Limb (tissue), 2 donors: ENCODE data around the gene BEST2.

Experiments used
- DNase-seq, 2 donors: peaks; one replicate each; pipeline ENCODE4 v3.0.0-alpha.2; 2016; ENCODE audit errors: extremely low spot score in 2 of 2

BEST2 gene

DNA sequence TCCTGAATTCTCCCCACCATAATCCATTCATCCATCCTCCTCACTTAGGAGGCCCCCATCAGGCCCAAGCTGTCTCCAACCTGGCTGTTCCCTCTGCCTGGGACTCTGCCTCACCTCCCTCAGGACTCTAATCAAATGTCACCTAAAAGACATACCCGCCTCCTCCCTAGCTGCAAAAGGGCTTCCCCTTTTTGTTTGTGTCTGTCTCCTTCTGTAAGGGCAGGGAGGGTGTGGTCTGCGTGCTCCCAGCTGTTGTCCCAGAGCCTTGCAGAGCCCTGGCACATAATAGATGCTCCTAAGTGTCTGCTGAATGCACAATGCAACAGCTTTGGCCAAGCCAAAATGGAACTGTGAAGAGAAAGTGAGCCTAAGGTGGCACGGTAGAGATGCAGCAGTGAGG, 21.5 kb upstream of the BEST2 start:
- no peak for DNase-seq

DNA sequence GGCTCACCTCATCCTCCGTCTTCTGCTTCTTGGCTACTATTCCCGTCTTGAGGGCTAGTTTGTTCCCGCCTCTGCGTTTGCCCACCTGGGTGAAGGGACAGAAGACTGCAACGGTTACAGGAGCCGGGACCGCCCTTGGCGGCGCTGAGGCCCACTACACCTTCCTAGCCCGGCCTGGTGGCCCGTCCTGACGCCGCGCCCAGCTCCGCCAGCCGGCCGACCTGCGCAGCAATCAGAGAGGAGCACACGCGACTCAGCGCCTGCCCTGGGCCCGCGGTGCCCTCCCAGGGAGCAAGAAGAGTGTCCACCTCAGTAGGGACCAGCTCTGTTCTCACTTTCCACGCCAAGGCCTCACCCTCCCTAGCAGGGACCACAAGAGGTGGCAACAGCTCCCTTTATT, 20.3 kb upstream of the BEST2 start:
- no peak for DNase-seq

DNA sequence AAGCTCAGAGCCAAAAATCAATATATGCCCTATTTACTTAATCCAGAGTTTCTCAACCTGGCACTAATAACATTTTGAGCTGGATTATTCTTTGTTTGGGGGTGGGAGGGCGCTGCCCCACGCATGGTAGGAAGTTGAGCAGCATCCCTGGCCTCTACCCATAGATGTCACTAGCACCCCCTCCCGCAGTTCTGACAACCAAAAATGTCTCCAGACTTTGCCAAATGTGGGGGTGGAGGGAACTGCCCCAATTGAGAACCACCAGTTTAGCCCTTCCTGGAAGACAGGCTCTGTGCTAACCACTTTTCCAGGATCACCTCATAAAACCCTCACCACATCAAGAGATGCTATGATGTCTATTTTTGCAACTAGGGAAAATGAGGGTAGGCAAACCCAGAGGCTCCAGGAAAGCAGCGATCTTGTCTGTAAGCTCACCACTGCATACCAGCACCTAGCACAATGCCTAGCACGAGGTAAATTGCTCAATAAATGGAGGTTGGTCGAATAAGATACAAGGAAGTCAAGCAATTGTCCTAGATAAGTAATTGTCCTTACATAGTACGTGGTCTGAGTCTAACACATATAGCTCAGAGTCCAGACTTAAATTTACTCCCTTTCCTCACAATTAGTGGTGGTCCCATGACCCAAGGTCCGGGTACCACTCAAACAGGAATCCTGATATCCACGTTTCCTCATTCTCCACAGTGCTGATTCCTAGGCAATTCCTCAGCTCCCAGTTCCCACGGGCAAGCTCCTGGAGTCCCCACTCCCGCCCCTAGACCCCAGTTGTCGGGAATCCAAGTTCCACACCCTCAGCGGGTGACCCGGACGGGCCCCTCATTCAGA, 18.0 kb upstream of the BEST2 start:
- DNase-seq = no peak

DNA sequence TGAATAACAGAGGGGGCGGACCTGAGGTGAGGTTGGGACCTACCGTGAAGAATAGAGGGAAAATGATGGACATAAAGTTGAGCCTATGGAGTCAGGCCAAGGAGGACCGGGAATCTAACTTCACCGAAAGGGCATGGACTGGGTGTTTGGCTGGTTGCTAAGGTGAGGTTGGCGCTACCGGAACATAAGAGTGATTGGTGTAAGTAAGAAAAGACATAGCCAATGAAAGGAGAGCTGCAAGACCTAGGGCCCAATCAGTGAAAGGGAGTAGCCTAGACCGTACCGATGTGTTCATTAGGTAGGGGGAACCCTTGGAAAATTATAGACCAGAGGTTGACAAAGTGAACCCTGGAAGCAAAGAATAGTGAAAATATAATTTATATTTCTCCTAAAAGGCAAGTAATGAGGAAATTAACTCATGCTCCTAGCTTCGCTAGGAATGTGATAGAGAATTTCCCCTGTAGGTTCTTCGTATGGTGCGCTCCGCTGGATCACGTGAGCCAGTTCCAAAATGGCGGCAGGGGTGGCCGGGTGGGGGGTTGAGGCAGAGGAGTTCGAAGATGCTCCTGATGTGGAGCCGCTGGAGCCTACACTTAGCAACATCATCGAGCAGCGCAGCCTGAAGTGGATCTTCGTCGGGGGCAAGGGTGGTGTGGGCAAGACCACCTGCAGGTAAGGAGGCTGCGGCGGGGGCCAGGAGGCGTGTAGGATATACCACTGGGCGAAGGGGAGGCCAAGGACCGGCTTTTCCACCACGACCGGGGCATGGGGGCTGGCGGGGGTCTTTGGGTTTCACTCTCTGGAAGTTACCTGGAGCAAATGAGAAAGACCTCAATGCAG, 14.4 kb upstream of the BEST2 start, which contains the start of gene GET3:
TSS of gene GET3 (plus strand) at position 503 of the 840 bp plus-strand sequence. CDS start at position 512, 9 bp downstream.
- peak; percentile 89 to 99 for DNase-seq

DNA sequence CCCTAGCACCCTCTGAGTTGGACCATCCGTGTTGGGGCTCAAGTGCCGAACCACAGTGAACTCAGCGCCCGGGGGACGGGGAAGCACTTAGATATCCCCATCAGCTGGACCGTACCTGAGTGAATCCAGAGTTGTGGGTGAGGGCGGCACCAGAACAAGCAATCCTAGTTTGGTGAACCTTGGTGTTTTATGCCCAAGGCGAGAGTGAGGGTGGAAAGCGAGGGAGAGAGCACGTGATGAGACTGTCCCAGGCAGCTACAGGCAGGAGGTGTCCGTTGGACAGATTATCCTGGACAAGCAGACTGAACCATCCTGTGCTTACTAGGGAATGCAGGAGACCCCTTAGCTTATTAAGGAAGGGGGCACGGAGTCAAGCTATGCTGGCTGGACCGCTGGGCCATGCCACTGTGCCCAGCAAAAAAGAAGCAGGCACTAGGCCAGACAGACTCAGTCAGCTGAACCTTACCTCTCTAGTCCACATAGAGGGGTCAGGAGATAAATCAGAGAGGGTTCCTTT, 13.7 kb upstream of the BEST2 start:
- DNase-seq = no peak

DNA sequence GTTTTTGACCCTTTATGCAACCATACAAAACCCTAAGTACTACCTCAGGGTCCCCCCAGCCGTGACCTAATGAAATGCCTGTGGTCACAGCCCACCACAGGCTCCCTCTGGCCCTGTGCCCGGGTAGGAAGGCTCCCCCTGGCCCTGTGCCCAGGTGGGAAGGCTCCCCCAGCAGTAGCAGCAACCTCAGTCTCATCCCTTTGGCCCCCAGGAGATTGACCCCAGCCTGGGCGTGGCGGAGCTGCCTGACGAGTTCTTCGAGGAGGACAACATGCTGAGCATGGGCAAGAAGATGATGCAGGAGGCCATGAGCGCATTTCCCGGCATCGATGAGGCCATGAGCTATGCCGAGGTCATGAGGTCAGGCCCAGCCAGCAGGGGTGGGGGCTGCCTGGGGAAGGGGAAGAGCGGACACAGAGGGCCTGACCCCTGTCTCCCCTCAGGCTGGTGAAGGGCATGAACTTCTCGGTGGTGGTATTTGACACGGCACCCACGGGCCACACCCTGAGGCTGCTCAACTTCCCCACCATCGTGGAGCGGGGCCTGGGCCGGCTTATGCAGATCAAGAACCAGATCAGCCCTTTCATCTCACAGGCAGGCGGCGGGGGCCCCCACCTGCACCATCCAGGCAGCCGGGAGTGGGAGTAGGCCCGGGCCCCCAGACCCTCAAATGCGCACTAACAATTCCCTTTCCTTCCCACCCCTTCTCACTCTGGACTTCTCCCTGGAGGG, 6.3 kb upstream of the BEST2 start:
- DNase-seq = no peak

DNA sequence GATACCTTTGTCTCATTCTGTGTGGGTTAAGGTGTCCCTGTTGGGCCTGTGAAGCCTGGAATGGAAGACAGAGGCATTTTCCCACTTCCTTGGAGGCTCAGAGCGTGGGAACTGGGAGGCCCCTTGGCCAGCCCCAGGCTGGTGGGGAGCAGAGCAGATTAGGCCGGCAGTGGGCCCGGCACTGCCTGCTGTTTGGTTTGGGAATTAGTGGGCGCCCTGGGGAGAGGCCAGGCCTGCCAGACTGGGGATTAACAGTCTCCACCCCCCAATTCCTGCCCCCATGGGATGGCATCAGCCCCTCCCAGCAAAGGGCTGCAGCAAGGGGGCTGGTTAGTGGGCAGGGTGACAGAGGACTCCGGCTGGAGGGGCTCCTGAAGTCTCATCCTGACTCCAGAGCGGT, 3.1 kb upstream of the BEST2 start:
- DNase-seq = no peak

DNA sequence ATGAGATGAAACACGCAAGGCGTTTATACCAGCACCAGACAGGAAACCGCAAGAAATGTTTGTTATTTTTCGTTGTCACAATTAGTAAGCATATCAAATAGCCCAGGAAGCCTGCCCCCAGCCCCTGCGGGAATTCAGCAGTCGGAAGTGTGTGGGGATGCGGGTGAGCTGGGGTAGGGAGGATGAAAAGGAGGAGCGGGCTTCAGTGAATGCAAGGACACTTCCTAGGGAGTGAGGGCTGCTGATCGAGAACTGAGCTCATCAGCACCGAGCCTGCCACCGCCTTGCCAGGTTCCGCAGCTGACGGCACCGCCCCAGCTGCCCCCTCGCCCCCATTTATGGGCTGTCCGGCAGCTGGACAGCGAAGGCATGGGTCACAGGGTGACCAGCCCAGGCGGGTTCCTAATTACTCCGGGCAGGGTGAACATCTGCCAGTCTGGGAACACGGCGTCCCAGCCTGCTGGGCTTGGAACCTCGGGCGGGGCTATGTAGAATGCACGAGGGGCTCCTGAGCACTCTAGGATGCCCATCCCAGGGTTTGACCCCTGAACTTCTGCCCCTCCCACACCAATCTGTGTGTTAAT, 1.6 kb upstream of the BEST2 start:
- DNase-seq = no peak

DNA sequence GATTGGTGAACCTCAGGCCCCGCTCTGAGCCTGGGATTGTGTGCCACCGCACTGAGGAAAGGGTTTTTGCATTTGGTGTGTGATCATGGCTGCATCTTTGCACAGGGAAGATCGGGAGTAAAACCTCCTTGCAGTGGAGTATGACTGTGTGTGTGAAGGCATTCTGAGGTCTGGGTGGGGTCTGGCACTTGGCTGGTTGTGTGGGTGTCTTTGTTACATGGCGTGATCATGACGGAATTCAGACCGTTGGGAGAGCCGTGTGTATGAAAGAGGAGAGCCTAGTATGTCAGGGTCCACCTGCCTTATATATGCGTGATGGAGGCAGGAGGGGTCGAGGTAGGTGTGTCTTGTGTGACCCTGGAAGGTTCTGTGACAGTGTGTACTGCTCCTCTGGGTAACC, 740 bp upstream of the BEST2 start:
- no peak for DNase-seq

DNA sequence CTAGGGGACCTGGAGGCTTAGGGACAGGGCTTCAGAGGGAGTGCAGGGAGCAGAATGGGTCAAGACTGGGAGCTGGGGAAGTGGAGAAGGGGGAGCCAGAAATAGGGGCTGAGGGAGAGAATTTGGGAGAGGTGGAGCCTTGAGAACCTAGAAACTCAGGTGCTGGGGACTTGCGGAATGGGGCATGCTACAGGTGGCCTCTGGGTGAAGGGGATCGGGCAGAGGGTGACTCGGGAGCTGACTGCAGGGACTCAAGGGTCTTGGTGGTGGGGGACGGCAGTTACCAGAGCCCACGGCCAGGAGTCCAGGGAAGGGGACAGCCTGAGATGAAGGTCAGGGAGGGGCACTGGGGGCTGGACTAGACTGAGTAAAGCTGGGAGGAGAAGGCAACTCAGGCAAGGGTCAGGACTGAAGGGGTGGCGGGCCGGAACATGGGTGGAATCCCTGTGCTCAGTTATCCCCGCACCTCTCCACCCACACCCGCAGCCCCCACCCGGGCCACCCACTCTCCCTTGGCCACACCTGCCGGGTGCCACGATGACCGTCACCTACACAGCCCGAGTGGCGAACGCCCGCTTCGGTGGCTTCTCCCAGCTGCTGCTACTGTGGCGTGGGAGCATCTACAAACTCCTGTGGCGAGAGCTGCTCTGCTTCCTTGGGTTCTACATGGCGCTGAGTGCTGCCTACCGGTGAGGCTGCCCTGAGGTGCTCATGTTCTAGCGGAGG, 628 bp downstream of the BEST2 start:
- no peak for DNase-seq

DNA sequence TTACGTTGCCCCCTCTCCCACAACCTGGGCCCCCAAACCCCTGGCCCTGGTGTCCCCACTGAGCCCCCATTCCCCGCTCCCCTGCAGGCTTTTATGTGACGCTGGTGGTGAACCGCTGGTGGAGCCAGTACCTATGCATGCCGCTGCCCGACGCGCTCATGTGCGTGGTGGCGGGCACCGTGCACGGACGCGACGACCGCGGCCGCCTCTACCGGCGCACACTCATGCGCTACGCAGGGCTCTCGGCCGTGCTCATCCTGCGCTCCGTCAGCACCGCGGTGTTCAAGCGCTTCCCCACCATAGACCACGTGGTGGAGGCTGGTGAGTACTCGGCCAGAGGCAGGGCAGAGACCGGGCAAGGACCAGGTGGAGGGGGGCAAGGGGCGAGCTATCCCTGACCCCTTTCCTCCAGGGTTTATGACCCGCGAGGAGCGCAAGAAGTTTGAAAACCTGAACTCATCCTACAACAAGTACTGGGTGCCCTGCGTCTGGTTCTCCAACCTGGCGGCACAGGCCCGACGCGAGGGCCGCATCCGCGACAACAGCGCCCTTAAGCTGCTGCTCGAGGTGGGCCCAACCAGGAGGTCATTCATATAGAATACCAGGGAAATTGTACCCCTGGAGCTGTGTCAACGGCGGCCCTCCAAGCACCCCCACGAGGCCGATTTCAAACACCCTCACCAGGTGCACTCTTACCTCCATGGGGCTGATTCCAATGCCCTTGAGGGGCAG, 3.0 kb downstream of the BEST2 start:
- DNase-seq = no peak

DNA sequence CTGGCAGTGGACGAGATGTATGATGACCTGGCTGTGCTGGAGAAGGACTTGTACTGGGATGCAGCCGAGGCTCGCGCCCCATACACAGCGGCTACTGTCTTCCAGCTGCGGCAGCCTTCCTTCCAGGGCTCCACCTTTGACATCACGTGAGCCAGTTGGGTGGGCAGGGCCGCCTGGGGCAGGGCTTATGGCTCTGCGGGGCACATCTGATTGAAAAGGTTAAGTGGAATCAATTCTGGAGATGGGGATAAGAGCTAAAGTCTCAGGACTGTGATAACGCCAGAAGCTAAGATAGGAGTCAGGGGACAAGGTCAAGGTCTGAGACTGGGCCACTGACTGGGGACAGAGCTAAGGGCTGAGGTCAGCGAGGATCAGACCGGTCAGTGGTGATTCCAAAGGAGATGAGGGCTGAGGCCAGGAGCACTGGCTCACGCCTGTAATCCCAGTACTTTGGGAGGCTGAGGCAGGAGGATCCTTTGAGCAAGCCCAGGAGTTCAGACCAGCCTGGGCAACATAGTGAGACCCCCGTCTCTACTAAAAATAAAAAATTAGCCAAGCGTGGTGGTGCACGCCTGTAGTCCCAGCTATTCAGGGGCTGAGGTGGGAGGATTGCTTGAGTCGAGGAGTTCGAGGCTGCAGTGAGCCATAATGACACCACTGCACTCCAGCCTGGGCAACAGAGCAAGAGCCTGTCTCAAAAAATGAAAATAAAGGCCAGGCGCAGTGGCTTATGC, 4.7 kb downstream of the BEST2 start:
- no peak for DNase-seq

DNA sequence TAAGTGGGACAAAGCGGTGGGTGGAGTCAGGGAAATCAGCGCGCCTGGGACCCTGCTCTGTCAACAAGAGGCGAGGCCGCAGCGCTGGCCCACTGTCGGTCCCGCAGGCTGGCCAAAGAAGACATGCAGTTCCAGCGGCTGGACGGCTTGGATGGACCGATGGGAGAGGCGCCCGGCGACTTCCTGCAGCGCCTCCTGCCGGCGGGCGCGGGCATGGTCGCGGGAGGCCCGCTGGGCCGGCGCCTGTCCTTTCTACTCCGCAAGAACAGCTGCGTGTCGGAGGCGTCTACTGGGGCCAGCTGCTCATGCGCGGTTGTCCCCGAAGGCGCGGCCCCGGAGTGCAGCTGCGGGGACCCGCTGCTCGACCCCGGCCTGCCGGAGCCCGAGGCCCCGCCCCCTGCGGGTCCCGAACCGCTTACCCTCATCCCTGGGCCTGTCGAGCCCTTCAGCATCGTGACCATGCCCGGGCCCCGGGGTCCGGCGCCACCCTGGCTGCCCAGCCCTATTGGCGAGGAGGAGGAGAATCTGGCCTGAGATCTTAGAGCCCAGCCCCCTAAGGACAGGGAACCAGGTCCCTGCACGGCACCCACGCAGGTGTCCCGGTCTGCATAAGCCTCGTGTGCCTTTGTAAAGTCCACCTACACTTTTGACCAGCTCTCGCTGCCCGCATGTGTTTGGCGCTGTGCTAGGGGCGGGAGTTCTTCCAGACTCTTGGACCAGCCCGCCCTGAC, 6.1 kb downstream of the BEST2 start:
- DNase-seq = peak; percentile 62 to 79

DNA sequence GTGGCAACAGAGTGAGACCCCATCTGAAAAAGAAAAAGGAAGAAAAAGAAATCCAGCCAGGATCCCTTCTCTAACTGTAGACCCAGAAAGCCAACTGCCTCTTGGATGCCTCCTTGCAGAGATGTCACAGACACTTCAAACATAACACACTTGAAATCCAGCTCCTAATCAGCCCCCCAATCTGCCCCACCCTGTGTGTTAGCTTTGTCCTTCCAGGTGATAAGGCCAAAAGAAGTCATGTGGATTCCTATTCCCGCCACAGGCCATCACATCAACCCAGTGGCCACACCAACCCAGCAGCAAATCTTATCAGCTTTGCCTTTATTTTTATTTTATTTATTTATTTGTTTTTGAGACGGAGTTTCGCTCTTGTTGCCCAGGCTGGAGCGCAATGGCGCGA, 8.1 kb downstream of the BEST2 start:
- no peak for DNase-seq

DNA sequence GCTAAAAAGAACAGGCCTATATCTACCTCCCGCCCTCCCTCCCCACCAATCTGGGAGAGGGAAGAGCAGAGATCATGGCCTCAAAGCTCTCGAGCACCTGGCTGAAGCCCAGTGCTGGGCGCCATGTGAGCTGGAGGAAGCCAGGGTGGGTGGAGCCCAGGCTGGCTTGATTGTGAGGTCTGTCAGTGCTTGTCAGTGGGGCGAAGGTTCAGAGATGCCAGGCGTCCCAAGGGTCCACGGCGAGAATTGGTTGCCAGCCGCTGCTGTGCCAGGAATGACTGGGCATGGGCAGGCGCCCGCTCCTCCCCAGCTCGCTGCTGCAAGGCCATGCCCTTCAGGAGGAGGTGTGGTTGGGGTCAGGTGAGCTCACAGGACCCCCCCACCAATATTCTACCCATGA, 11.5 kb downstream of the BEST2 start:
- DNase-seq = no peak

DNA sequence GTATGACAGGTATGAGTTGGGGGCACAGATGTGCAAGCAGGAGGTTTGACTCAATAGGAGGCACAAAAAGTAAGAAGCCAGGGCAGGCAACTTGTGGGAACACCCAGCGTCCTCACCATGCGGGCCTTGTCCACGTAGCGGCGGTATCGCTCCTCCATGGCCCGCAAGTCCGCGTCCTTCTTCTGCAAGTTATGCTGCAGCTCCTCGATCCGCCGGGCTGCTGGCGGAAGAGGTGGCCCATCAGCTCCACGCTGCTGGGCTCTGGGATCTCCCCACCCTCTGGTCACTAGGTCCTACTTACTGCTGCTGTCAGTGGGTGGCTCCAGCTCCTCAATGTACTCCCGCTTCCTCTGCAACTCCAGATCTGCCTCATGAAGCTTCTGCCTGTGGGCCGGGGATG, 13.1 kb downstream of the BEST2 start:
- DNase-seq = no peak

DNA sequence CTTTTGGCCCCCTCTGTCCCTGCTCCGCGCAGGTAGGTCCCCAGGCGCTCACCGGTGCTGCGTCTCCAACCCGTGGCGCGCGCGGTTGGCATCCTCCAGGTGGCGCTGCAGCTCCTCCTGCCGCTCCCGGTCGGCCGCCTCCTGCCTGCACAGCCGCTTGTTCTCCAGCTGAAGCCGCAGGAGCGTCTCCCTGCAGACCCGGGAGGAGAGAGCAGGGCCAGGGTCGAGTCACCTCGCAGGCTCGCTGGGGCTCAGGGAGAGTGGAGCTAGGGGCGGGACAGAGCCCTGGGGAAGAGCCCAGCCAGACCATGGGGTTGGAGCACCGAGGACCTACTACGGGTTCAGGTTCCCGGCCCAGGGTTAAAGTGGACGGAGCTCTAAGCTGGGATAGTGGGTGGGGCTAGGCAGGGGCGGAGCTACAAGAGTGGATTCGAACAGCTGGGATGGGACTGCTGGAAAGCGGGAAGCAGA, 14.5 kb downstream of the BEST2 start:
- DNase-seq = peak; percentile 89 to 91

DNA sequence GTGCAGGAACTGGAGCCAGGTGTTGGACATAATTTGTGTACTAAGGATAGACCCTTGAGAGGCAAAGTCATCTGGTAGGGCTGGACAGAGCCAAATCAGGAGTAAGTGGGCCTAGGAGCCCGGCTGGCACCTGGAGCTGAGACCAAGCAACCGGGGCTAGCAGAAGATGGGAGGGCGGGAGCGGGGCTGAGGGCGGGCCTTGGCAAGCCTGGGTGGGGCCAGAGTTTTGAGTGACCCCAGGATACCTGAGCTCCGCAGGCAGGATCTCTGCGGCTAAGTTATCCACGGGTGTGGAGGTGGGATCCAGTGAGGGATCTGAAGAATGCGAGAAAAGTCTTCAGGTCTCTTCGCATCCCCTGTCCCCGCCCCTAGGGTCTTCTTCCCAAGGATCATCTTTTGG, 15.6 kb downstream of the BEST2 start:
- no peak for DNase-seq
